Activated CD4-positive, alpha-beta T cell treated with anti-CD3 and anti-CD28 coated beads, Interleukin-2, amount 10 ng/mL, durations not matched to agents 24 days and 14 days (primary cell): Measurements from ENCODE around the gene FOCAD. TPM values are rescaled to one million over a fixed set of nuclear protein-coding genes. Genes with fewer than 3 reads are reported as not detected.

Experiments
- DNase-seq: peaks from one replicate; pipeline ENCODE4 v3.0.0; 2022
- H3K27ac Mint-ChIP-seq: one replicate; pipeline ENCODE4 v1.8.0; 2022; ENCODE audit warnings: mild to moderate bottlenecking, mixed read lengths
- H3K27me3 Mint-ChIP-seq: one replicate; pipeline ENCODE4 v1.8.0; 2022; ENCODE audit warnings: mixed read lengths
- H3K36me3 Mint-ChIP-seq: one replicate; pipeline ENCODE4 v1.8.0; 2022; ENCODE audit warnings: low read depth, mild to moderate bottlenecking, mixed read lengths
- H3K4me1 Mint-ChIP-seq: one replicate; pipeline ENCODE4 v1.8.0; 2021; ENCODE audit warnings: mixed read lengths
- H3K4me3 Mint-ChIP-seq: one replicate; pipeline ENCODE4 v1.8.0; 2022; ENCODE audit warnings: mild to moderate bottlenecking, moderate library complexity, mixed read lengths
- H3K9me3 Mint-ChIP-seq: one replicate; pipeline ENCODE4 v1.8.0; 2021; ENCODE audit warnings: mixed read lengths
- intact Hi-C: fragments of 100-400 bp; cut with micrococcal nuclease; formaldehyde crosslinking; loops from one replicate; pipeline ENCODE4 v1.15.1; 2023
- total RNA-seq: library from RNA; stranded (reverse); gene quantifications from 2 replicates; pipeline ENCODE4 v1.2.3, GENCODE V29; 2022

FOCAD gene
- total RNA-seq, 1 donor from 2014 or later: 36.4 TPM

GRCh38 chr9:21015129-21015815, 331.2 kb downstream of the FOCAD start:
- no peaks in the 10 kb centered on the region for H3K27me3 Mint-ChIP-seq
- H3K27ac Mint-ChIP-seq: no peak overlapping the region
- H3K4me1 Mint-ChIP-seq: no peaks in the 10 kb centered on the region
- no peak overlapping the region for H3K4me3 Mint-ChIP-seq
- peaks cover 53% of the 10 kb centered on the region for H3K36me3 Mint-ChIP-seq
- H3K9me3 Mint-ChIP-seq: no peaks in the 10 kb centered on the region
- no peak for DNase-seq
- intact Hi-C loops: no loop called here

GRCh38 chr9:21015995-21016394, 331.9 kb downstream of the FOCAD start:
- DNase-seq: no peak
- H3K36me3 Mint-ChIP-seq: peaks cover 53% of the 10 kb centered on the region
- intact Hi-C loops: no loop called here

DNA sequence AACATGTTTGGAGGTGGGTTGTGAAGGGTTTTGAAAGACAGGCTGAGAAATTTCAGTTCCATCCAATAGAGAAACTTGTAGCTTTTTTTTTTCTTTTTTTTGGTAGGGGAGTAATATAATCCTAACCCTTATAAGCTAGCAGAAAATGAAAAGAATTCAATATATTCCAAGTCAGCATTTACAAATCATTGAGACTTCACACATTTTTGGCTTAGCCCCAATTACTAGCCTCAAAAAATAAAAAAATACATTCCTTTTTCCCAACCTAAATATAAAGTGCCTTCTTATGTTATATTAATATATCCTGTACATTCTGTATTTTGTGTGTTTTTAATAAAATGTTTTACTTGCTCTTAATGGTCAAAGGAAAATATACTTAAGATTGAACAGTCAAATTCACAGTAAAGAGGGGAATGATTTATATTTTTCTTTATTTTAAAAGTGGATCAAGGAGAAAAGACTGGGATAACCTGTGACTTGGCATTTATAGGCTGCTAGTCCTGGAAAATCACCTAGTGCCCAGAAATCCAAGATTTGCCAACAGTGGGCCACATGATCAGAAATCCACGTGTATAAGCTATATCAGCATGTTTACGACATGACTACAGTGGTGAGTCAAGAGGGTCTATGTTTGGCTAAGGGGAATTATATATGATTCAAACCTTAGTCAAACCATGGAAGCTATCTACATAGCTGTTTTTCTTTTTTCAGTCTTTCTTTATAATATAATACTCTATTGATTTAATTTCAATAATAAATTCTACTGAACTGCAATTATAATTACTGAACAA, 332.8 kb downstream of the FOCAD start:
- no peak for DNase-seq
- Mint-ChIP-seq H3K27me3 (no peaks in the 10 kb centered on the region), H3K4me3 (no peak overlapping the region), H3K27ac (no peak overlapping the region), H3K9me3 (peaks cover 2% of the 10 kb centered on the region), H3K4me1 (no peaks in the 10 kb centered on the region), H3K36me3 (peaks cover 53% of the 10 kb centered on the region)
- intact Hi-C loops: no loop called here

More at GRCh38 chr9:21015995-21016394, 331.9 kb downstream of the FOCAD start:
- Mint-ChIP-seq H3K4me1 (no peaks in the 10 kb centered on the region), H3K4me3 (no peak overlapping the region), H3K9me3 (no peaks in the 10 kb centered on the region), H3K27me3 (no peaks in the 10 kb centered on the region), H3K27ac (no peak overlapping the region)

- Mint-ChIP-seq H3K36me3 (peaks cover 55% of the 10 kb centered on the region), H3K27ac (no peak overlapping the region), H3K9me3 (peaks cover 3% of the 10 kb centered on the region), H3K4me1 (no peaks in the 10 kb centered on the region), H3K4me3 (no peak overlapping the region), H3K27me3 (no peaks in the 10 kb centered on the region)
- intact Hi-C loops: no loop called here
- no peak for DNase-seq
Observed at GRCh38 chr9:21018177-21018576, 334.1 kb downstream of the FOCAD start.

- intact Hi-C loops: no loop called here
- no peak overlapping the region for H3K27ac Mint-ChIP-seq
- H3K9me3 Mint-ChIP-seq: peaks cover 3% of the 10 kb centered on the region
- H3K4me3 Mint-ChIP-seq: no peak overlapping the region
- peaks cover 2% of the 10 kb centered on the region for H3K4me1 Mint-ChIP-seq
- peaks cover 50% of the 10 kb centered on the region for H3K36me3 Mint-ChIP-seq
- no peaks in the 10 kb centered on the region for H3K27me3 Mint-ChIP-seq
- DNase-seq: no peak
Observed at GRCh38 chr9:21023861-21024260, 339.8 kb downstream of the FOCAD start.

DNA sequence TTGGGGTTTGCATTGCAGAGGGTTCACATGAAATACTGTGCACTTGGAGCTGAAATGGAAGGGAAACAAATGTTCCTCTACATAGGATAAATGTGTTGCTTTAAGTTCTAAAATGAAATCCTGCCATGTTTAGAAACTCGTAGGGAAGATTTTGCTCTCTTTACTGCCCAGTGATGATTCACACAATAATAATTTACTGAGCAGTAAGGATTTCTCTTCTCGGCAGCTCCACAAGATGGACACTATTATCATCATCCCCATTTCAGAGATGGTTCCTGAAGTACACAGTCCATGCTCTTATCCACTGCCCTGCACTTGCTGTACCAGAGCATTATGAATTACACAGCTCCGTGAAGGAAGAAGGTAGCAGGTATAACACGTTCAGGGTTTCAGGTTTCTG, 343.2 kb downstream of the FOCAD start:
- Mint-ChIP-seq H3K27me3 (no peaks in the 10 kb centered on the region), H3K27ac (no peak overlapping the region), H3K9me3 (no peaks in the 10 kb centered on the region), H3K36me3 (peaks cover 32% of the 10 kb centered on the region), H3K4me1 (peaks cover 3% of the 10 kb centered on the region), H3K4me3 (no peak overlapping the region)
- DNase-seq: no peak
- intact Hi-C loops: no loop called here

DNA sequence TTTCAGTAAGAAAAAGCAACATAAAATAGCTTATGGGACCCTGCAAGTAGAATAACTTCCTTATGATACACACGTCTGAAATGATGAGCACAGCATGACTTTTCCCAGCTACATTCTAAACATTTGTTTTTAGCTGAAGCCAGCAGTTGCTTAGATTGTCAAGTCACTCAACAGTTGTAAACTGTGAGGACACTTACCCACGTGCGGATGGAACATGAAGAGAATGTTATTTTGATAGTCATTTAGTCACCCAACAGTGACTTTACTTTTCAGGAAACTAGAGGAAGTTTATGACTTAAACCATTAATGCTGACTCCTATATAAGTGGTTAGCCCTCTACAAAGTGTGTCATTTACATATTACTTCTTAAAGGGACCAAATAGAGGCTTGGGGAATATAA, 344.4 kb downstream of the FOCAD start:
- Mint-ChIP-seq H3K4me3 (no peak overlapping the region), H3K4me1 (peaks cover 11% of the 10 kb centered on the region), H3K9me3 (no peaks in the 10 kb centered on the region), H3K27ac (peak overlapping the region; percentile 17), H3K27me3 (no peaks in the 10 kb centered on the region), H3K36me3 (peaks cover 26% of the 10 kb centered on the region)
- DNase-seq: no peak
- intact Hi-C loops: no loop called here

DNA sequence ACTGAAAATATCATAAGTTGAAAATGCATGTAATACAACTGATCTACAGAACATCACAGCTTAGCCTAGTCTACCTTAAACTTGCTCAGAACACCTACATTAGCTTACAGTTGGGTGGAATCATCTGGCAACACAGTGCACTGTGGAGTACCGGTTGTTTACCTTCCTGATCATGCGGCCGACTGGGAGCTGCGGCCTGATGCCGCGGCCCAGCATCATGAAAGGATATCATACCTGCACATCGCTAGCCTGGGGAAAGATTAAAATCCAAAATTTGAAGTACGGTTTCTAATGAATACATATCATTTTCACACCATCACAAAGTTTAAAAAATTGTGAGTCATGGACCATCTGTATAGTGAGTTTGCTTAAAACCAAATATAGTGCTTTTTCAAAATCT, 345.6 kb downstream of the FOCAD start:
- Mint-ChIP-seq H3K27me3 (peaks cover 3% of the 10 kb centered on the region), H3K4me1 (peaks cover 11% of the 10 kb centered on the region), H3K9me3 (peaks cover 4% of the 10 kb centered on the region), H3K27ac (no peak overlapping the region), H3K4me3 (no peak overlapping the region), H3K36me3 (peaks cover 20% of the 10 kb centered on the region)
- intact Hi-C loops: loop anchor here (1.0 to 5.0 kb wide), 8 partner anchors 28 to 709 kb away; partner anchors contain the start of genes KLHL9 and MLLT3
- DNase-seq: no peak

- intact Hi-C loops: loop anchor here (1.0 to 5.0 kb wide), 10 partner anchors 29 to 821 kb away; partner anchors contain the start of genes KLHL9 and MLLT3
- Mint-ChIP-seq H3K4me1 (peaks cover 11% of the 10 kb centered on the region), H3K27me3 (peaks cover 3% of the 10 kb centered on the region), H3K4me3 (no peak overlapping the region), H3K9me3 (peaks cover 4% of the 10 kb centered on the region), H3K27ac (no peak overlapping the region), H3K36me3 (peaks cover 17% of the 10 kb centered on the region)
- peak; percentile 75 for DNase-seq
Observed at GRCh38 chr9:21030389-21031035, 346.5 kb downstream of the FOCAD start.

DNA sequence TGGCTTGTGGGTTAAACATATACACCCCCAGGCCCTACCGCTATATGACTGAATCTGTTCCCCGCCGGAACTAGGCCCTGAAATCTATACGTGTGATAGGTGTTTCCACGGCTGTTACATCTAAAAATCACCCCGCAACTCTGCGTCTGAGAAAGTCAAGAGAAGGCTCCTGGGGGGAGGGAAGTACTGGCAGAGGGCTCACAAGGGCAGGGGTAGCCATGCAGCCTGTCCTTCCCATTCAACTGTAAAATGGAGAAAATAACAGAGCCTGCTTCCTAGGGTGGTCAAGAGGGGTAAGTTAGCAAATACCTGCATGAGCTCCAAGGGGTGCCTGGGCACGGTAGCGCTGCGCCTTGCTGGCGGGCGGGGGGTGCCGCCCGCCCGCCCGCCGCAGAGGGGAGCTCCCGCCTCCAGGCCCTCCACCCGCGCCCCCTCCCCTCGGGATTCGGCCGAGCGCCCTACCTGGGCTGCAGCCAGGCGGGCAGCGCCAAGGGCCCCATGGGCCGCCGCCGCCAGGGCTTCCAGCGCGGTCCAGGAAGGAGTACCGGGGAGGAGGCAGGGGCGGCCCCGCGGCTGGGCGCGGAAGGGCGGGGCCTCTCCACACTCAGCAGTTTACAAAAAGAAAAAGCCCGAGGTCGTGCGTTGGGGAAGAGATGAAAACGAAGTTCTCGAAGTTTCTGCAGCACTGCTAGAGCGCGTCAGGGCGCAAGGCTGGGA, 347.2 kb downstream of the FOCAD start, which contains the start of gene HACD4:
HACD4 (minus strand) TSS at position 550 of the 717 bp plus-strand sequence; CDS start at position 500, 50 bp downstream.
- Mint-ChIP-seq H3K27ac (peak within 1 kb of the TSS; percentile 78), H3K9me3 (peaks cover 4% of the 10 kb centered on the region), H3K36me3 (peaks cover 10% of the 10 kb centered on the region), H3K27me3 (peaks cover 3% of the 10 kb centered on the region), H3K4me3 (peak within 1 kb of the TSS; percentile 69), H3K4me1 (peaks cover 11% of the 10 kb centered on the region)
- intact Hi-C loops: loop anchor here (1.0 to 5.0 kb wide), 9 partner anchors 30 to 822 kb away; partner anchors contain the start of genes KLHL9 and MLLT3
- DNase-seq: peak; percentile 92

GRCh38 chr9:21031808-21032183, 347.7 kb downstream of the FOCAD start:
- H3K27me3 Mint-ChIP-seq: peaks cover 3% of the 10 kb centered on the region
- H3K36me3 Mint-ChIP-seq: peaks cover 7% of the 10 kb centered on the region
- no peak for DNase-seq
- peak overlapping the region; percentile 69 for H3K4me3 Mint-ChIP-seq
- H3K9me3 Mint-ChIP-seq: peaks cover 4% of the 10 kb centered on the region
- intact Hi-C loops: loop anchor here (1.0 to 5.0 kb wide), 9 partner anchors 29 to 822 kb away; partner anchors contain the start of genes KLHL9 and MLLT3
- peaks cover 11% of the 10 kb centered on the region for H3K4me1 Mint-ChIP-seq
- peak overlapping the region; percentile 78 for H3K27ac Mint-ChIP-seq

DNA sequence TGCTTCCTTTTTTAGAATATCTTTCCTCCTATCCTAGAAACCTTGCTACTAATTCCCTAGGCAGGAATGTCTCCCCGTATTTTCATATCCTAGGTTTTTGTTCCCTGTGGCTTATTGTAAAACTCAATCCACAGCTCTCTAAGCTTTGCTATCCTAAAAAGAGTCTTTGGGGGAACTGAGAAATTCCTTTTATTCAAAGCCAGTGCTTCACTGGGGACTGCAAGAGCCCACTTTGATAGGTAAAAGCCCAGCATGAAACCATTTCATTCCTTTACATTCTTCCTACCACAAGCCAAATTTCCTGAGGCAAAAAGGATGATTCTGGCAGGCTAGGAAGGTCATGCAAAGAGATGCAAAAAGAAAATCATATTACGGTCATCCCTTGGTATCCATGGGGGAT, 353.2 kb downstream of the FOCAD start:
- H3K4me1 Mint-ChIP-seq: peaks cover 17% of the 10 kb centered on the region
- no peak overlapping the region for H3K27ac Mint-ChIP-seq
- intact Hi-C loops: no loop called here
- DNase-seq: no peak
- peaks cover 4% of the 10 kb centered on the region for H3K9me3 Mint-ChIP-seq
- peaks cover 3% of the 10 kb centered on the region for H3K27me3 Mint-ChIP-seq
- no peak overlapping the region for H3K4me3 Mint-ChIP-seq
- peaks cover 3% of the 10 kb centered on the region for H3K36me3 Mint-ChIP-seq

- Mint-ChIP-seq H3K4me3 (no peak overlapping the region), H3K27ac (peak overlapping the region; percentile 4)
Observed at GRCh38 chr9:21039302-21039701, 355.2 kb downstream of the FOCAD start.

More at GRCh38 chr9:21039302-21039701, 355.2 kb downstream of the FOCAD start:
- peaks cover 3% of the 10 kb centered on the region for H3K9me3 Mint-ChIP-seq
- H3K4me1 Mint-ChIP-seq: peaks cover 8% of the 10 kb centered on the region
- peaks cover 3% of the 10 kb centered on the region for H3K36me3 Mint-ChIP-seq
- no peak for DNase-seq
- H3K27me3 Mint-ChIP-seq: peaks cover 3% of the 10 kb centered on the region
- intact Hi-C loops: no loop called here
